Activated T-cell treated with anti-CD3 and anti-CD28 coated beads, Interleukin-2, amount 50 U/mL, for 4 hours (primary cell): ENCODE data around the gene SERPINA1. TPM values are rescaled to one million over a fixed set of nuclear protein-coding genes. Genes with fewer than 3 reads are reported as not detected.

ENCODE experiments used
- ATAC-seq, 2 donors: fragments of 200-7000 bp; cut with Tn5 transposase; one replicate each; pipeline ENCODE4 v1.10.0; 2021
- DNase-seq: peaks from one replicate; pipeline ENCODE4 v3.0.0-alpha.2; 2020
- H3K27me3 Mint-ChIP-seq: one replicate; pipeline ENCODE4 v1.8.0; 2021; ENCODE audit warnings: low read depth, mixed read lengths
- H3K36me3 Mint-ChIP-seq: one replicate; pipeline ENCODE4 v1.8.0; 2022; ENCODE audit warnings: mixed read lengths; ENCODE audit not compliant: insufficient read depth
- H3K4me1 Mint-ChIP-seq: one replicate; pipeline ENCODE4 v1.8.0; 2021; ENCODE audit warnings: low read depth, mixed read lengths
- H3K4me3 Mint-ChIP-seq: one replicate; pipeline ENCODE4 v1.8.0; 2021; ENCODE audit warnings: mild to moderate bottlenecking, moderate library complexity, mixed read lengths
- H3K9me3 Mint-ChIP-seq: one replicate; pipeline ENCODE4 v1.8.0; 2021; ENCODE audit warnings: mixed read lengths
- total RNA-seq, 3 donors: library from RNA; stranded (reverse); gene quantifications; one replicate each; pipeline ENCODE4 v1.2.1, GENCODE V29; 2021

Gene SERPINA1
- total RNA-seq, 3 donors from 2014 or later: 4.8 to 5.3 (median 4.9) TPM

- H3K9me3 Mint-ChIP-seq: peaks cover 17% of the 10 kb centered on the region
- no peak for DNase-seq
- H3K36me3 Mint-ChIP-seq: no peaks in the 10 kb centered on the region
- H3K4me3 Mint-ChIP-seq: no peak overlapping the region
- ATAC-seq: no peak
- peaks cover 3% of the 10 kb centered on the region for H3K27me3 Mint-ChIP-seq
- no peaks in the 10 kb centered on the region for H3K4me1 Mint-ChIP-seq
Measured at GRCh38 chr14:94406910-94407309, 18.5 kb upstream of the SERPINA1 start.

- no peak for ATAC-seq
- Mint-ChIP-seq H3K27me3 (peaks cover 3% of the 10 kb centered on the region), H3K36me3 (no peaks in the 10 kb centered on the region), H3K4me3 (no peak overlapping the region), H3K9me3 (peaks cover 10% of the 10 kb centered on the region), H3K4me1 (no peaks in the 10 kb centered on the region)
- DNase-seq: no peak
Measured at GRCh38 chr14:94405486-94405885, 17.1 kb upstream of the SERPINA1 start.

- ATAC-seq (no peak), DNase-seq (no peak)
- no peak overlapping the region for H3K4me3 Mint-ChIP-seq
- no peaks in the 10 kb centered on the region for H3K36me3 Mint-ChIP-seq
- peaks cover 3% of the 10 kb centered on the region for H3K27me3 Mint-ChIP-seq
- peaks cover 8% of the 10 kb centered on the region for H3K9me3 Mint-ChIP-seq
- H3K4me1 Mint-ChIP-seq: no peaks in the 10 kb centered on the region
Measured at GRCh38 chr14:94404561-94404960, 16.2 kb upstream of the SERPINA1 start.

GRCh38 chr14:94403312-94403932, 15.0 kb upstream of the SERPINA1 start:
- DNase-seq (no peak), ATAC-seq (no peak)
- Mint-ChIP-seq H3K9me3 (peaks cover 3% of the 10 kb centered on the region), H3K4me1 (no peaks in the 10 kb centered on the region), H3K27me3 (peaks cover 3% of the 10 kb centered on the region), H3K4me3 (no peak overlapping the region), H3K36me3 (no peaks in the 10 kb centered on the region)

- Mint-ChIP-seq H3K4me3 (no peak overlapping the region), H3K36me3 (no peaks in the 10 kb centered on the region), H3K4me1 (no peaks in the 10 kb centered on the region), H3K27me3 (peaks cover 10% of the 10 kb centered on the region), H3K9me3 (no peaks in the 10 kb centered on the region)
- ATAC-seq (no peak), DNase-seq (no peak)
Measured at GRCh38 chr14:94401083-94401482, 12.7 kb upstream of the SERPINA1 start.

- H3K9me3 Mint-ChIP-seq: no peaks in the 10 kb centered on the region
- no peaks in the 10 kb centered on the region for H3K4me1 Mint-ChIP-seq
- ATAC-seq (no peak), DNase-seq (no peak)
- H3K4me3 Mint-ChIP-seq: no peak overlapping the region
- peaks cover 10% of the 10 kb centered on the region for H3K27me3 Mint-ChIP-seq
- H3K36me3 Mint-ChIP-seq: no peaks in the 10 kb centered on the region
Measured at GRCh38 chr14:94400422-94400841, 12.0 kb upstream of the SERPINA1 start.

GRCh38 chr14:94398536-94398935, 10.1 kb upstream of the SERPINA1 start:
- Mint-ChIP-seq H3K4me1 (peaks cover 8% of the 10 kb centered on the region), H3K9me3 (no peaks in the 10 kb centered on the region), H3K4me3 (no peak overlapping the region), H3K27me3 (peaks cover 10% of the 10 kb centered on the region), H3K36me3 (no peaks in the 10 kb centered on the region)
- DNase-seq: no peak
- ATAC-seq: no peak

- DNase-seq (no peak), ATAC-seq (no peak)
- peaks cover 8% of the 10 kb centered on the region for H3K4me1 Mint-ChIP-seq
- no peaks in the 10 kb centered on the region for H3K9me3 Mint-ChIP-seq
- no peak overlapping the region for H3K4me3 Mint-ChIP-seq
- peaks cover 10% of the 10 kb centered on the region for H3K27me3 Mint-ChIP-seq
- no peaks in the 10 kb centered on the region for H3K36me3 Mint-ChIP-seq
Measured at GRCh38 chr14:94398182-94398479, 9.7 kb upstream of the SERPINA1 start.

GRCh38 chr14:94397289-94398181, 9.1 kb upstream of the SERPINA1 start:
- ATAC-seq (no peak), DNase-seq (no peak)
- Mint-ChIP-seq H3K9me3 (no peaks in the 10 kb centered on the region), H3K4me1 (peaks cover 11% of the 10 kb centered on the region), H3K4me3 (no peak overlapping the region), H3K27me3 (peaks cover 10% of the 10 kb centered on the region), H3K36me3 (no peaks in the 10 kb centered on the region)

- Mint-ChIP-seq H3K27me3 (peaks cover 10% of the 10 kb centered on the region), H3K4me3 (no peak overlapping the region), H3K36me3 (no peaks in the 10 kb centered on the region), H3K4me1 (peaks cover 15% of the 10 kb centered on the region), H3K9me3 (no peaks in the 10 kb centered on the region)
- ATAC-seq (no peak), DNase-seq (no peak)
Measured at GRCh38 chr14:94396628-94397225, 8.3 kb upstream of the SERPINA1 start.

GRCh38 chr14:94395888-94396574, 7.6 kb upstream of the SERPINA1 start:
- ATAC-seq (no peak), DNase-seq (no peak)
- H3K27me3 Mint-ChIP-seq: peaks cover 10% of the 10 kb centered on the region
- no peaks in the 10 kb centered on the region for H3K9me3 Mint-ChIP-seq
- peaks cover 15% of the 10 kb centered on the region for H3K4me1 Mint-ChIP-seq
- H3K36me3 Mint-ChIP-seq: no peaks in the 10 kb centered on the region
- H3K4me3 Mint-ChIP-seq: no peak overlapping the region

GRCh38 chr14:94395282-94395887, 7.0 kb upstream of the SERPINA1 start:
- H3K9me3 Mint-ChIP-seq: no peaks in the 10 kb centered on the region
- peaks cover 15% of the 10 kb centered on the region for H3K4me1 Mint-ChIP-seq

GRCh38 chr14:94394581-94395207, 6.3 kb upstream of the SERPINA1 start:
- DNase-seq (no peak), ATAC-seq (peak; percentile 17 to 36)
- peaks cover 10% of the 10 kb centered on the region for H3K27me3 Mint-ChIP-seq
- peaks cover 15% of the 10 kb centered on the region for H3K4me1 Mint-ChIP-seq
- H3K36me3 Mint-ChIP-seq: no peaks in the 10 kb centered on the region
- no peaks in the 10 kb centered on the region for H3K9me3 Mint-ChIP-seq
- H3K4me3 Mint-ChIP-seq: no peak overlapping the region

More at GRCh38 chr14:94395282-94395887, 7.0 kb upstream of the SERPINA1 start:
- no peak for DNase-seq
- peaks cover 10% of the 10 kb centered on the region for H3K27me3 Mint-ChIP-seq
- H3K36me3 Mint-ChIP-seq: no peaks in the 10 kb centered on the region
- ATAC-seq: no peak
- H3K4me3 Mint-ChIP-seq: no peak overlapping the region
